Pancreas (tissue), 10 donors: ENCODE results near the gene JMJD8. TPM values are rescaled to one million over a fixed set of nuclear protein-coding genes. Genes with fewer than 3 reads are reported as not detected.

Source experiments
- ATAC-seq, 4 donors: fragments of 200-7000 bp; cut with Tn5 transposase; one replicate each; pipeline versions ENCODE4 v1.8.0 to v1.9.1; 2020; ENCODE audit warnings: mild to moderate bottlenecking in 4 of 4, moderate library complexity in 4 of 4
- DNase-seq, 6 donors: peaks; one replicate each; pipeline ENCODE4 v3.0.0-alpha.2; 2020
- FAIRE-seq: peaks from 2 replicates; lab custom pipeline; 2012; peaks lifted over from hg19 to GRCh38; lab: Jason Lieb, UNC
- H3K27ac ChIP-seq, 4 donors: fragments of 200-600 bp; sonication (generic); 1 replicate in 3 of 4; 2 replicates in 1 of 4; pipeline versions ENCODE4 v1.5.0 to v1.8.0; 2020
- H3K27me3 ChIP-seq, 4 donors: fragments of 200-600 bp; one replicate each; pipeline ENCODE4 v1.8.0; 2021
- H3K36me3 ChIP-seq, 3 donors: fragments of 200-600 bp; sonication (generic) in 1 of 3; one replicate each; pipeline versions ENCODE4 v1.5.0 to v1.8.0; 2020 to 2021
- H3K4me1 ChIP-seq, 3 donors: fragments of 200-600 bp; one replicate each; pipeline ENCODE4 v1.8.0; 2021
- H3K4me3 ChIP-seq, 4 donors: fragments of 200-600 bp; sonication (generic) in 2 of 4; one replicate each; pipeline versions ENCODE4 v1.5.0 to v1.8.0; 2020 to 2021
- H3K9me3 ChIP-seq, 4 donors: fragments of 200-600 bp; one replicate each; pipeline ENCODE4 v1.8.0; 2021
- WGBS, 2 donors: extraction: QIAGEN DNeasy Blood & Tissue Kit; methylation state at CpG; one replicate each; pipeline ENCODE4 v1.1.7; 2013; 5-methylcytosine and 5-hydroxymethylcytosine counted together
- intact Hi-C, 3 donors: fragments of 100-400 bp; cut with DNase I; formaldehyde crosslinking; loops; one replicate each; pipeline versions ENCODE4 v1.11.1 to v1.14.2; 2022
- polyA plus RNA-seq, 2 donors: library from polyadenylated mRNA; stranded (reverse); fragments of 200-250 nt; gene quantifications; one replicate each; pipeline ENCODE4 v1.2.3, GENCODE V29; 2013
- total RNA-seq, 6 donors: library from RNA; stranded (reverse); fragmentation: NEBNext Ultra II Directional in 4 of 6; extraction: Animal tissue kit (Norgen Biotek cat#: 25700) in 4 of 6; gene quantifications; one replicate each; pipeline versions ENCODE4 v1.2.1 to v1.2.4, GENCODE V29; 2021 to 2023
- TF ChIP-seq, protein P1 (sequence below), 4 donors: fragments of 200-600 bp; sonication (generic) in 3 of 4; IDR thresholded peaks; one replicate each; pipeline versions ENCODE4 v1.5.0 to v1.8.0; 2021; ENCODE audit warnings: antibody characterized with exemption in 4 of 4
- donor health status: healthy with polysubstance abuse.
- donor health status: DM: no; HTN: no; CAD: no; lungs with moderate emphysema.
- donor health status: DM: no; HTN: no; CAD: no.
- donor health status: control.
- donor health status: control.
- donor health status: Bipolar disorder and iron deficiency.
- donor health status: DM: yes; HTN: yes; CAD: no.
- donor health status: DM: no; HTN: no; CAD: no.
- donor health status: DM: no; HTN: no; CAD: no.
- donor health status: DM: yes; HTN: yes; CAD: no.

The JMJD8 gene
- total and polyA plus RNA-seq, 8 donors = 25.0 to 50.2 (median 34.2) TPM

DNA sequence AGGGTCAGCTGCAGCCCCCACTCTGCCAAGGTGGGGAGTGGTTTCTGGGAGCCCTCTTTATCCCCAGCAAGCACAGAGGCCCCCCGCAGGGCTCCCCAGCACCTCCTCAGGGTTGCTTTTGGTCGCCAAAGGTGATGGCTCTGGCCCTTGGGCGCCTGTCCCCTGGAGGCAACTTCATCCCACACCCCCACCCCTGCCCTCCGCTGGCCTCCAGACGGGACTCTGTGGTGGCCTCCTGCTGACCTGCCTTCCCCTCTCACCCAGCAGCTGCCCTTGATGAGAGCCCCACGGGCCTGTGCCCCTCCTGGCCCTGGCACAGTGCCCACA, 24.0 kb downstream of the JMJD8 start:
- FAIRE-seq = no peak
- H3K4me1 ChIP-seq = peaks cover 5 to 7% (median 5%) of the 10 kb centered on the region in 3 donors

DNA sequence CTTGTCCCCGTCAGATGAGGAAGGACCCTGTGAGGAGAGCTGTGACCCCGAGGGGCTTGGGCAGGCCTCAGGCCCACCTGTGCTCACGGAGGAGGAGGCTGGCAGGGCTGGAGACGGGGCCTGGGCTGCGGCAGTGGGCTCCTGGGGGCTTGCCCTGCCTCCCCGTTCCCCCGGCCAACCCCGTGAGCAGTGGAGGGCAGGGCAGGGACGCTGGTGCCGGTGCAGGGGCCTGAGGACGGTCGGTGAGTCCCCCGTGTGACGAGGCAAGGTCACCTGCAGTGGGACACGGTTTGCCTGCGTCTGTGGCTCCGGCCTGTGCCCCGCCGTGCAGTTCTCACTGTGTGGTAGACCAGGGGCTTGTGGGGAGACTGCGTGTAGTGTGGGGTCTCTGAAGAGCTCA, 24.5 kb downstream of the JMJD8 start:
- H3K9me3 ChIP-seq = no peaks in the 10 kb centered on the region
- intact Hi-C loops = loop anchor here in 2 of 3 donors (5.0 to 10.0 kb wide), 2 partner anchors 82 to 275 kb away; partner anchors contain the start of gene PGAP6 (in 1 of the 2)
- no peaks in the 10 kb centered on the region for H3K36me3 ChIP-seq
- FAIRE-seq (no peak), ATAC-seq (no peak), DNase-seq (peak in 2 of 6 donors; percentile 68 to 86)
- H3K27ac ChIP-seq = no peak overlapping the region
- H3K27me3 ChIP-seq = no peaks in the 10 kb centered on the region
- 88 to 95% methylated on average over 20 of the region's 20 CpGs for WGBS, 2 donors
- H3K4me1 ChIP-seq = peaks cover 5 to 7% (median 5%) of the 10 kb centered on the region in 3 donors
- TF ChIP-seq, protein P1, sequence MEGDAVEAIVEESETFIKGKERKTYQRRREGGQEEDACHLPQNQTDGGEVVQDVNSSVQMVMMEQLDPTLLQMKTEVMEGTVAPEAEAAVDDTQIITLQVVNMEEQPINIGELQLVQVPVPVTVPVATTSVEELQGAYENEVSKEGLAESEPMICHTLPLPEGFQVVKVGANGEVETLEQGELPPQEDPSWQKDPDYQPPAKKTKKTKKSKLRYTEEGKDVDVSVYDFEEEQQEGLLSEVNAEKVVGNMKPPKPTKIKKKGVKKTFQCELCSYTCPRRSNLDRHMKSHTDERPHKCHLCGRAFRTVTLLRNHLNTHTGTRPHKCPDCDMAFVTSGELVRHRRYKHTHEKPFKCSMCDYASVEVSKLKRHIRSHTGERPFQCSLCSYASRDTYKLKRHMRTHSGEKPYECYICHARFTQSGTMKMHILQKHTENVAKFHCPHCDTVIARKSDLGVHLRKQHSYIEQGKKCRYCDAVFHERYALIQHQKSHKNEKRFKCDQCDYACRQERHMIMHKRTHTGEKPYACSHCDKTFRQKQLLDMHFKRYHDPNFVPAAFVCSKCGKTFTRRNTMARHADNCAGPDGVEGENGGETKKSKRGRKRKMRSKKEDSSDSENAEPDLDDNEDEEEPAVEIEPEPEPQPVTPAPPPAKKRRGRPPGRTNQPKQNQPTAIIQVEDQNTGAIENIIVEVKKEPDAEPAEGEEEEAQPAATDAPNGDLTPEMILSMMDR (IDR thresholded peaks at IDR 0.05) = no peak
- H3K4me3 ChIP-seq = no peak overlapping the region

More for the DNA sequence above, 24.0 kb downstream of the JMJD8 start:
- no peak overlapping the region for H3K4me3 ChIP-seq
- 58 to 66% methylated on average over 6 of the region's 6 CpGs for WGBS, 2 donors
- H3K36me3 ChIP-seq = no peaks in the 10 kb centered on the region
- peak overlapping the region; percentile 55 to 72 (median 61) for H3K27ac ChIP-seq
- TF ChIP-seq, protein P1 (IDR thresholded peaks at IDR 0.05) = no peak
- intact Hi-C loops = loop anchor here in 1 of 3 donors (5.0 kb wide), 1 partner anchor 83 kb away; no protein-coding TSS in a partner anchor
- peak in 3 of 4 donors; percentile 0 to 1 (median 1) for ATAC-seq
- H3K9me3 ChIP-seq = no peaks in the 10 kb centered on the region
- H3K27me3 ChIP-seq = no peaks in the 10 kb centered on the region
- DNase-seq = peak in 1 of 6 donors; percentile 86

DNA sequence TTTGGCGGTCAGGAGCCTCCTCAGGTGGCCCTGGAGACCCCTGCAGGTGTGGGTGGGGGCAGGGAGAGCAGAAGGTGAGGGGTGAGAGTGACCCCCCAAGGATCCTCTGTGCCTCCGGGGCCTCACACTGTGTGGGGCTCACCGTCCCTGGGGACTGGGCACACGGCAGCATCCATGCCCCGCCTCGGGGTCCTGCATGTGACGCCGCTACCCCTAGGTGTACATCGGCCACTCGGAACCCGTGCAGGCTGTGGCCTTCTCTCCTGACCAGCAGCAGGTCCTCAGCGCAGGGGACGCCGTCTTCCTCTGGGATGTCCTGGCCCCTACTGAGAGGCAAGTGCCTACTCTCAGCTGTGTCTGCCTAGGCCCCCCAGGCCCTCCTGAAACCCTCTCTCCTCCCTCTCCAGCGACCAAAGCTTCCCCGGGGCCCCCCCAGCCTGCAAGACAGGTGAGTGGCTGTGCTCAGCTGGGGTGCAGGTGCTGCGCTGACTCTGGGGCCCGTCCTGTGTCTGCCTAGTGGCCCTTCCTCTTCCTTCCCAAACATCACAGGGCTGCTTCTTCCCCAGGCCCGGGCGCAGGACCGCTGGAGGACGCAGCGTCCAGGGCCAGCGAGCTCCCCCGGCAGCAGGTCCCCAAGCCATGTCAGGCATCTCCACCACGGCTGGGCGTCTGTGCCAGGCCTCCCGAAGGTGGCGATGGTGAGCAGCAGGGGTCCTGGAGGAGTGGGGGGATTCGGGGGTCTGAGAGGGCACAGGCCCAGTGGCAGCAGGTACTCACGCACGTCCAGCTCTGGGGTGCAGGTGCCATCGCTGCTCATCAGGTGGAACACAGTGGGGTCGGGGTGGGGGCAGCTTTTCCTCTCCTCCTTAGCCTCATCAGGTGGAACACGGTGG, 25.2 kb downstream of the JMJD8 start:
- ATAC-seq = no peak
- WGBS, 2 donors = 92% methylated on average over 33 to 35 of the region's 35 CpGs
- intact Hi-C loops = loop anchor here in 1 of 3 donors (10.0 kb wide), 1 partner anchor 274 kb away; the partner anchor contains the start of gene PGAP6
- FAIRE-seq = no peak
- TF ChIP-seq, protein P1 (IDR thresholded peaks at IDR 0.05) = no peak
- no peak overlapping the region for H3K27ac ChIP-seq
- peaks cover 5 to 7% (median 5%) of the 10 kb centered on the region in 3 donors for H3K4me1 ChIP-seq
- peaks cover 0 to under 1% (median 0%) of the 10 kb centered on the region in 3 donors for H3K36me3 ChIP-seq
- DNase-seq = peak in 1 of 6 donors; percentile 81
- no peaks in the 10 kb centered on the region for H3K9me3 ChIP-seq
- no peak overlapping the region for H3K4me3 ChIP-seq
- H3K27me3 ChIP-seq = no peaks in the 10 kb centered on the region

DNA sequence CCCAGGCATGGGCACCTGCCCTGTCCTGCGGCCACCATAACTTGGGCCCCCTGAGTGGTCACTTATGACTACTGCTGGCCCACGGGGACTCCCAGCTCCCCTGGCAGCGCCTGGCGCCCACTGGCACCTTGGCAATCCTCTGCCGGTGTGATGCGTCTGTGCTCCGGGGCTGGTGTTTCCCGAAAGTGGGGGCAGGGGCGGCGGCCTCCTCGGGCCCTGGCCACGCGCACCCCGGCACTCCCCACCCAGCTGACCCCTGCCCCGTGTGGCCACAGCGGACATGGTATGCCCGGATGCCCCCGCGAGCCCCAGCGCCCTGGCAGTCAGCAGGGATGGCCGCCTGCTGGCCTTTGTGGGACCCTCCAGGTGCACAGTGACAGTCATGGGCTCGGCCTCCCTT, 26.6 kb downstream of the JMJD8 start:
- TF ChIP-seq, protein P1 (IDR thresholded peaks at IDR 0.05) = no peak
- 96 to 97% methylated on average over 19 to 22 of the region's 22 CpGs for WGBS, 2 donors
- ATAC-seq (no peak), DNase-seq (no peak), FAIRE-seq (no peak)
- H3K4me3 ChIP-seq = no peak overlapping the region
- no peaks in the 10 kb centered on the region for H3K27me3 ChIP-seq
- peaks cover 5 to 7% (median 5%) of the 10 kb centered on the region in 3 donors for H3K4me1 ChIP-seq
- intact Hi-C loops = loop anchor here in 1 of 3 donors (10.0 kb wide), 1 partner anchor 273 kb away; the partner anchor contains the start of gene PGAP6
- H3K36me3 ChIP-seq = peaks cover 0 to 12% (median 0%) of the 10 kb centered on the region in 3 donors
- H3K27ac ChIP-seq = no peak overlapping the region
- no peaks in the 10 kb centered on the region for H3K9me3 ChIP-seq
